ENCODE results near the gene CSTA.
"Not testable (repeated sequence)": the region's sequence is repeated elsewhere in the genome, so short reads cannot be mapped to it uniquely, and the experiment has no call there.

The CSTA gene

GRCh38 chr3:122364490-122364889 is 39.4 kb downstream of the CSTA start:
- no peak for DNase-seq (ENCODE audit: extremely low read depth, low read depth)
- TF ChIP-seq, protein P1, sequence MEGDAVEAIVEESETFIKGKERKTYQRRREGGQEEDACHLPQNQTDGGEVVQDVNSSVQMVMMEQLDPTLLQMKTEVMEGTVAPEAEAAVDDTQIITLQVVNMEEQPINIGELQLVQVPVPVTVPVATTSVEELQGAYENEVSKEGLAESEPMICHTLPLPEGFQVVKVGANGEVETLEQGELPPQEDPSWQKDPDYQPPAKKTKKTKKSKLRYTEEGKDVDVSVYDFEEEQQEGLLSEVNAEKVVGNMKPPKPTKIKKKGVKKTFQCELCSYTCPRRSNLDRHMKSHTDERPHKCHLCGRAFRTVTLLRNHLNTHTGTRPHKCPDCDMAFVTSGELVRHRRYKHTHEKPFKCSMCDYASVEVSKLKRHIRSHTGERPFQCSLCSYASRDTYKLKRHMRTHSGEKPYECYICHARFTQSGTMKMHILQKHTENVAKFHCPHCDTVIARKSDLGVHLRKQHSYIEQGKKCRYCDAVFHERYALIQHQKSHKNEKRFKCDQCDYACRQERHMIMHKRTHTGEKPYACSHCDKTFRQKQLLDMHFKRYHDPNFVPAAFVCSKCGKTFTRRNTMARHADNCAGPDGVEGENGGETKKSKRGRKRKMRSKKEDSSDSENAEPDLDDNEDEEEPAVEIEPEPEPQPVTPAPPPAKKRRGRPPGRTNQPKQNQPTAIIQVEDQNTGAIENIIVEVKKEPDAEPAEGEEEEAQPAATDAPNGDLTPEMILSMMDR (IDR thresholded peaks at IDR 0.05; ENCODE audit: low read depth, low read length, missing control alignments) = no peak
- no peak overlapping the region for H3K4me3 ChIP-seq (replicated peaks; ENCODE audit: low read depth, low read length)

DNA sequence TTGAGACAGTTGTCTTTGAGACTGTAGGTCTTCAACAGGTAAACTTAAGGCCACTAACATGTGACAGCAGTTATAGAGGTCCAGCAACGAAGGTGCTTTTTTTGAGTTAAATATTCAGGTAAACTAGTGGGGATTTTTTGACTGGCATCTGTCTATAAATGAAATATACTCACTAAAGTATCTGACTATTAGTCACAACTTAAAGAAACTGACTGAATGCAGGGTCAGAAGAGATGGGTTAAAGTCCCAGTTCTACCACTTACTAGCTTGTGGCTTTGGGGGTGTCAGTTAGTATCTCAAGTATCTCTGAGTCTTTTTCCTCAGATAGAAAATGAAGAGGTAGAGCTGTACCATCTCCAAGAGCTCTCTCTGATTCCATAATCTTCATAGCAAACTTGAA is 40.0 kb downstream of the CSTA start:
- no peak overlapping the region for H3K4me3 ChIP-seq (replicated peaks; ENCODE audit: low read depth, low read length)
- no peak for DNase-seq (ENCODE audit: extremely low read depth, low read depth)
- TF ChIP-seq, protein P1 (IDR thresholded peaks at IDR 0.05; ENCODE audit: low read depth, low read length, missing control alignments) = no peak

GRCh38 chr3:122365582-122366378 is 40.7 kb downstream of the CSTA start:
- not testable (repeated sequence) for DNase-seq (ENCODE audit: extremely low read depth, low read depth); H3K4me3 ChIP-seq (replicated peaks; ENCODE audit: low read depth, low read length)

DNA sequence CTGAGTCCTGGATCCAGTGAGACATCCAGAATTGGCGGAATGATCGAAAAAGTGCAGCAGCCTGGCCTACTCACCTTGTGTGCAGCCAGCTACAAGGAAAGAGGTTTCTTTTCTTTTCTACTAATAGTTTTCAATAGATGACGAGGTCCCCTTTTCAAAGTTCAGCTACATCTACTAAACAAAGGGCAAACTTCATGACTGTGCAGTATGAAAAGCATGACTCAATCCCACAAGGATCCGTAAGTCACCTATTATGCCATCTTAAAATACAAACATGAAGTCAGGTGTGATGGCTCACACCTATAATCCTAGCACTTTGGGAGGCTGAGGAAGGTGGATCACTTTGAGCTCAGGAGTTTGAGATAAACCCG is 41.3 kb downstream of the CSTA start:
- TF ChIP-seq, protein P1 (IDR thresholded peaks at IDR 0.05; ENCODE audit: low read depth, low read length, missing control alignments) = no peak
- DNase-seq (ENCODE audit: extremely low read depth, low read depth) = no peak
- H3K4me3 ChIP-seq (replicated peaks; ENCODE audit: low read depth, low read length) = no peak overlapping the region

DNA sequence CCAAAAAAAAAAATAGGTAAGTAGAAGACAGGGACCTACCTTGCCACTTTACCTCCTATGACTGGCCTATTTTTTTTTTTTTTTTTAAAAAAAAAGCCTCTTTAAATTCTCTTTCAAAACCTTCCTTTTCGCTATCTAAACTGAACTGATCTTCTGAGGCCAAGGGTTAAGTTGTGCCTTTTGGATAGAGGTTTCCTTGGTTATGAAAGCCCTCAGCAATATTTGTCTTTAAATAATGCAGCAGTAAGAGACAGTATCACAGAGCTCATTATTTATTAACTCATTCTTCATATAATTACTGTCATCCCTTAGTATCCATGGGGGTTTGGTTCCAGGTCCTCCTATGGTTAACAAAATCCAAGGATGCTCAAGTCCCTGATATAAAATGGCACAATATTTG is 49.0 kb downstream of the CSTA start:
- no peak for DNase-seq (ENCODE audit: extremely low read depth, low read depth)
- TF ChIP-seq, protein P1 (IDR thresholded peaks at IDR 0.05; ENCODE audit: low read depth, low read length, missing control alignments) = no peak
- H3K4me3 ChIP-seq (replicated peaks; ENCODE audit: low read depth, low read length) = no peak overlapping the region

DNA sequence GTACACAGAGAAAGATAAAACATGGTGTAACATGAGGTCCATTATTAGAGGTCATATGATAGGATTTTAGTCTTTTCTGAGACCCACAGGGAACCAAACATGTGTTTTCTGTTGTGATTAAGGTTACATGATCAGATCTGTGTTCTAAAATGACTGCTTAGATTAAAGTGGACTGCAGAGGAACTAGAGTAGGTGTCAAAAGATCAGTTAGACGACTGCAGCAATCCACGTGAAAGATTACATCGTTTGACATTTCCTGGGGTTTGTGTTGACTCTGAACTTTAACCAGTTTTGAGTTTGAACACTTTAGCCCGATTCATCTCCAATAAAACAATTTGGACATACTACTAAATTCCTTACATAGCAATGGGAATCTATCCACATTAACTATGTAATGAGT is 52.9 kb downstream of the CSTA start:
- TF ChIP-seq, protein P1 (IDR thresholded peaks at IDR 0.05; ENCODE audit: low read depth, low read length, missing control alignments) = no peak
- no peak overlapping the region for H3K4me3 ChIP-seq (replicated peaks; ENCODE audit: low read depth, low read length)
- no peak for DNase-seq (ENCODE audit: extremely low read depth, low read depth)

- TF ChIP-seq, protein P1 (IDR thresholded peaks at IDR 0.05; ENCODE audit: low read depth, low read length, missing control alignments) = no peak
- peak; percentile 64 for DNase-seq (ENCODE audit: extremely low read depth, low read depth)
- peak within 1 kb of the TSS; percentile 93 for H3K4me3 ChIP-seq (replicated peaks; ENCODE audit: low read depth, low read length)
These were observed 58.0 kb downstream of the CSTA start, which contains the start of gene MIX23 for GRCh38 chr3:122382888-122383666. TSS of gene MIX23 (minus strand) at chr3:122383231. CDS start at chr3:122383224, 7 bp downstream.

All from HFF-Myc (cell line).